ENCODE data around the gene KRTAP13-1.

KRTAP13-1 gene

DNA sequence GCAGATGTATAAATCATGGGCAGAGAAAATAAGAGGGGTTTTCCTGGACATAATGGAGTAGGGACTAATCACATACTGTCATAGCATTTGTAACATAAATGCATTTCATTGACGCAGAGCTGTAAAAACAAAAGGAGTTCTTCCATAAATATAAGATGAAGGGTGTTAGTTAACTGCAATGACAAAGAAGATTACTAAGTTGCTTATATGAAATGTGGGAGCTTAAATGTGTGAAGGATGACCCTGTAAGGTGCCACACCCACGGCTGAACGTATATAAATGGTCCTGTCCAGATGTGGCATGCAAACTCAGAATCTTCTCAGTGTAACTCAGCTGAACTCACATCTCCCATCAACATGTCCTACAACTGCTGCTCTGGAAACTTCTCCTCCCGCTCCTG, at the start of gene KRTAP13-1:
Gene KRTAP13-1 (plus strand): TSS at position 301 of the 400 bp plus-strand sequence. CDS start 56 bp downstream, at position 357.
- DNase-seq = no peak

DNA sequence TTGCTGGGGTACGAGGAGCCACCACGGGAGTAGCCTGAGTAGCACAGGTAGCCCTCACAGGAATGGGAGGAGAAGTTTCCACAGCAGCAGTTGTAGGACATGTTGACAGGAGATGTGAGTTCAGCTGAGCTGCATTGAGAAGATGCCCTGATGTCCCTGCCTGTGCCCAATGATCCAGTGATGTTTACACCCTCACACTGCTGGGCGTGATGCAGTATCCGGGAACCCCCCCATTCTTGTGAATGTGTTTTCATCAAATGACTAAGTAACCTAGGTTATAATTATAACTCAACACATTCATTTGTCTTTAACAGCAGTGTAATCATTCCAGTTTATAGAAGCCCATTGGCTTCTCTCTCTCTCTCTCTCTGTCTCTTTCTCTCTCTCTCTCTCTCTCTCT, 47.3 kb upstream of the KRTAP13-1 start, which contains the start of gene KRTAP23-1:
Gene KRTAP23-1 (minus strand): TSS at position 101 of the 400 bp plus-strand sequence. CDS start 0 bp downstream, at position 101.
- no peak for DNase-seq

DNA sequence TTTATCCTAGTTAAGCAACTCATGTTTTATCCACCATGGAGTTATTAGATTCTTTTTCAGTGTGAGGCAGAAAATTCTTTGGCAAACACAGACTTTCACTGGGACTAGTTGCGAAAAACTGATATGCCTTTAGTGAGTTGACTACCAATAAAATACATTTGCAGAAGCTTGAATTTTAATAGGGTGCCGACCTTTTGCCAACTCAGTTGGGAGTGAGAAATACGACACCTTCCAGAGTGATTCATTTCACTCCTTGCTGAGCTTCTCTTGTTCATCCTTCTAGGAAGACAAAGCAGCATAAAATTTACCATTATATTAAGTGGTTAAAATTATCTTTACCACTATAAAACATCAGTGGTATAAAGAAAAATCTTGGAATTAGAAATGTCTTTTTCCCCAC, 46.3 kb upstream of the KRTAP13-1 start:
- no peak for DNase-seq

DNA sequence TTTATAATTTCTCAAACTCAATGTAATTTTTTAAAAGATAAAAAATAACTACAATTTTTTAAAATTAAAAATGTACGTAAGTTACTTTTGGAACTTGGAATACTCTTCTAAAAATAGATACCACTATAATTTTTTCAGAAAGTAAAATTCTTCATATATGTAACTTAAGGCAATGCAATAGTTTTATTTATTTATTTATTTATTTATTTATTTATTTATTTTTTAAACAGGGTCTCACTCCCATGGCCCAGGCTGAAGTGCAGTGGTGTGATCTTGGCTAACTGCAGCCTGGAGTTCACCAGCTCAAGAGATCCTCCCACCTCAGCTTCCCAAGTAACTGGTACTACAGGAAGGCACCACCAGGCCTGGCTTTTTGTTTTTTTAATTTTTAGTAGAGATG, 44.3 kb upstream of the KRTAP13-1 start:
- no peak for DNase-seq

GRCh38 chr21:30354308-30355005, 41.4 kb upstream of the KRTAP13-1 start:
- no peak for DNase-seq

GRCh38 chr21:30355906-30356305, 39.9 kb upstream of the KRTAP13-1 start:
- DNase-seq = no peak

- no peak for DNase-seq
Observed at GRCh38 chr21:30372139-30372770, 23.6 kb upstream of the KRTAP13-1 start, which contains the start of gene KRTAP13-2. TSS of gene KRTAP13-2 (minus strand) at chr21:30372271. CDS start at chr21:30372213, 58 bp downstream.

DNA sequence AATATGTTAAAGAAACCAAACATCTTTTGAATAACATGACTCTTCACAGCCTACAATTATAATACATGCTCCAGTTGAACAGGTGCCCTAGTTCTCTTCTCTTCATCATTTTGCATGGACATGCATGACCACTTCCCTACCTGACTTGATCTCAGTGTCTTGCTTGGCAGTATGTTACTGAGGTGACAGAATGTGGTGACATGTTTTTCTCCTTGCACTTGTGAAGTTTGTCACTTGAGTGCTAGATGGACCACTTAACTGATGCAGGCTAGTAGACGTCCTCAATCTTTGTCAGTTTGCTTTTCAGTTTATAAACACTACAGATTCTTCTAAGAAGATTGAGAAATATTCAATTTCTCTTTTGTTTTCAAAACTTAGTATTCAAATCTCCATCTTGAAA, 13.6 kb upstream of the KRTAP13-1 start:
- DNase-seq = no peak

DNA sequence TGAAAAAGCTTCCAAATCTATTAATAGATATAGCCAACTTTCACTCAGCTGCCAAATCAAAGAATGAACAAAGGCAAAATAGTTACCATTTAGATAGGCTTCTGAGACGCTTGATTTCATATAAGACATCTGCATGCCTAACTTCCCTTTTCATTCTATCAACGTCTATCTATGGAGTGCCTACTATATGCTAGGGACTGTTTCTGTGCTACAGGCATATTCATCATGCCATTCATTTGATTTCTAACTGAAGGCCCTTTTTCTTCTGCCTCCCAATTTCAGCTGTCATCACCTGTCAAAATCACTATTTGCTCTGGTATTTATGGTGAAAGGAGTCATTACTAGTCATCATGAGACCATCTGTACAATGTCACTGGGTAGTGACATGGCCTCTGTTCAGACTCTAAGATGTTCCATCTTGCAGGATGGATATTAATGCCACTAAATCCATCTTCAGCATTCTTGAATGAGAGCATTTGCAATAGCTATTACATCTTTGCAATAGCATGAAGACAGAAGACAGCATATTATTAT, 4.3 kb upstream of the KRTAP13-1 start:
- DNase-seq = no peak

DNA sequence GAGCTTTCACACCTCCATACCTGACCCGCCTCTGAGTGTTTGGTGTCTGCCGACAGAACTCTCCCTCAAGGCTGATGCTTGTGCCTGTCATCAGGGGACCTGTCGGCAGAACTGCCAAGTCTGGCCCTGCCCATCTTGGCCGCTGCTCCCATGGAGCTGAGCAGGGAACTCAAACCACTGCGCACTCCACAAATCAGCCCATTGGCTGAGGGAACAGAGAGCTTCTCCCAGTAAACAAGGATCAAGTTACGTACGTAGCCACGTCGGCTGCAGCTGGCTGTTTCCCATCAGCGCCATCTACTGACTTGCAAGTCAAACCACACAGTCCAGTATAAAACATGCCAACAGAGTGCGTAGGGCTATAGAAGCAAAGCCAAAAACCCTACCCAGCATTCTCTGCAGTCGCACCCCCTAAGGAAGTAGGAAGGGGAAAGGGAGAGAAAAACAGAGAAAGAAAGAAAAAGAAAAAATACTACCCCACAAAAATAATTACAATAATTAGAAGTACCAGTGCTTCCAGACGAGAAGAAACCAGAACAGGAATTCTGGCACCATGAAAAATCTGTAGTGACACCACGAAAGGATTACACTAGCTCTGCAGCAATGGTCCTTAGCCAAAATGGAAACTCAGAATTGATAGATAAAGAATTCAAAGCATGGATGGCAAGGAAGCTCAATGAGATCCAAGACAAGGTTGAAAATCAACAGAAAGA, 13.1 kb downstream of the KRTAP13-1 start:
- DNase-seq = no peak

- DNase-seq = no peak
Observed at GRCh38 chr21:30415993-30416392, 20.2 kb downstream of the KRTAP13-1 start.

GRCh38 chr21:30425826-30426225, 30.0 kb downstream of the KRTAP13-1 start, which contains the start of gene KRTAP13-3:
TSS of gene KRTAP13-3 (minus strand) at chr21:30425926. CDS start at chr21:30425912, 14 bp downstream.
- DNase-seq = no peak

- DNase-seq = no peak
Observed at GRCh38 chr21:30426731-30427130, 30.9 kb downstream of the KRTAP13-1 start.

GRCh38 chr21:30430170-30430655, 34.4 kb downstream of the KRTAP13-1 start, which contains the start of gene KRTAP13-4:
TSS of gene KRTAP13-4 (plus strand) at chr21:30430220. CDS start at chr21:30430276, 56 bp downstream.
- DNase-seq = no peak

DNA sequence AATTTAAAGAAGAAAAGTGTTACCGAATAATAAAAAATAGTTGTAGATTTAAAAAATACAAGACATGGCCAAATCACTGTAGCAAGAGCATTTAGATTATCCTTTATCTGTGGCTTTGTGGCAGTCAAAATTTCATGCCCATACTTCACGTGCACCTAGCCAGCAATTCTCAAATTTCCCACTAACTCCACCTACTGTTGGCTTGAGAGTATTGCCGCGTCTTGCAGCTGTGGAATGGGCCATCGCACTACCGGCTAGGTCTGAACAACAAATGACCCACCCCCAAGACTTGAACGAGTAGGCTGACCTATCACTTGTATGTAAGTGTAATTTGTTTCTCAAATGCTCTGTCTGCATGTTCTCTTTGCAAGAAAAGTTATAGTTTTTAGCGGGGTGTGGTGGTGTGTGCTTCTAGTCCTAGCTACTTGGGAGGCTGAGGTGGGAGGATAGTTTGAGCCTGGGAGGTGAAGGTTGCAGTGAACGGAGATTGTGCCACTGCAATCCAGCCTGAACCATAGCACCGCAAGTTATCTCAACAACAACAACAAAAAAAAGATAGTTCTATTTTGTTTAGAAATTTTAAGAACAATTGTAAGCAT, 38.3 kb downstream of the KRTAP13-1 start:
- no peak for DNase-seq

- no peak for DNase-seq
Observed at GRCh38 chr21:30437010-30437565, 41.3 kb downstream of the KRTAP13-1 start.

DNA sequence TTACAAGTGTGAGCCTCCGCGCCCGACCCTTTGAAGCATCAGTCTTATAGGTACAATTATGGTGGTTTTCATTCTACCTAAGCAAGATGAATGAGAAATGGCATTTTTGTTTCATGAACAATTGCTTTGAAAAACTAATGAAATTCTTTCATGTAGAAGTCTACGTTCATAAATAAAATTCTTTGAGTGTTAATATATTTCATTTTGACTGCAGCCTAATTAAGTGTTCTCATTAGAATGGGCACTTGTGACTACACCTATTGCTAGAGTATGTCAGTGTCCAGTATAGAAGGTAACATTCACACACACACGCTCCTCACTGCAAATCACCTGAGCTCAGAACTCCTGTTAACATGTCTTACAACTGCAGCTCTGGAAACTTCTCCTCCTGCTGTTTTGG, 44.1 kb downstream of the KRTAP13-1 start, which contains the start of gene KRTAP15-1:
Gene KRTAP15-1 (plus strand): TSS at position 301 of the 400 bp plus-strand sequence. CDS start 53 bp downstream, at position 354.
- DNase-seq = no peak

- DNase-seq = no peak
Observed at GRCh38 chr21:30443226-30443625, 47.4 kb downstream of the KRTAP13-1 start.

- no peak for DNase-seq
Observed at GRCh38 chr21:30444204-30444603, 48.4 kb downstream of the KRTAP13-1 start.

Data from activated CD4-positive, CD25-positive, alpha-beta regulatory T cell (primary cell).